Stimulated activated CD8-positive, alpha-beta memory T cell treated with anti-CD3 and anti-CD28 coated beads, Interleukin-15, amount 100 ng/mL, for 4 hours (primary cell): ENCODE results near the gene GSC2.

ENCODE experiments used
- DNase-seq, 2 donors: peaks; one replicate each; pipeline ENCODE4 v3.0.0-alpha.2; 2020; ENCODE audit warnings: low read depth in 2 of 2

GSC2 gene

DNA sequence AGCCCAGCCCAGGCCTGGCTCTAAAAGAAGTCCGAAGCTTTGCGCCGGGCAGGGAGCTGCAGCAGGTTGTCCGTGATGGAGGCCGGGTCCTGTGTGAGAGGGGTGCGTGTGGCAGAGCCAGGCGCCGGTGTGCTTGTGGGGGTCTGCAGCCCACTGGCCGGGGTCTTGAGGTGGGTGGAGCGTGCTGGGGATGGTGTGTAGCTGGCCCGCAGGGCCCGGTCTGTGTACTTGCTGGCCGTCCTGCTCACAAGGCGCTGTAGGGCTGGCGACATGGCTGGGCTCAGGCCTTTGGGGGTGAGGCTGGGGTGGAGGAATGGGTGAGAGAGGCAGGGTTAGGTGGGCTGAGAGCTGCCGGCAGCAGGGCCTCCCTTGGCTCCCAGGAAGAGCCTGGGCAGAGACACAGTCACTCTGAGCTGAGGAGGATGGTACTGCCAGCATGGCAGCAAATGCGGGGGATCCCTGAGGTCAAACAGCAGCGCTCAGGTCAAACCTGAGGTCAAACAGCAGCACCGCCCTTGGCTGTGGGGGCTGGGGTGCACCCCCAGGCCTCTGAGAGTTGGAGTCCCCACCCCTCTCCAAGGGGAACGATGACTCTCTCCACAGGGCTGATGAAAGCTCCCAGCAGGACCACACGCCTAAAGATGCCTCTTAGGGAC is 15.8 kb downstream of the GSC2 start:
- DNase-seq, result no peak

DNA sequence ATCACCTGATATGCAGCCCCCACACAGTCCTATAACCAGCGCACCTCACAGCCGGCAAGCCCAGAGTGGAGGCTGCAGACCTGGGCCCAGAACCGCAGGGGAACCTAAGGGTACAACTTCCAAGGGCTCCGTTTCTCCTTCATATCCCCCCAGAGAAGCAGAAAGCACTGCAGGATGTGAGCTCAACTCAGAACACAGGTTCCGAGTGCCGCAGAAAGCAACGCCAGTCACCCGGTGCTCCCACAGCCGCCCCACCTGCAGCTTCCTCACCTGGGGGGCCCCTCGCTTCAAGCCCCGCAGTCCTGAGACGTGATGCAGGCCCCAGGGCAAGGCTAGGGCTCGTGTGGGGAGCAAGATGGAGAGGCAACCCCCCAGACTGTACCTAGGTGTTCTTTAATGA is 16.5 kb downstream of the GSC2 start:
- DNase-seq, result no peak

GRCh38 chr22:19132693-19133400 is 17.2 kb downstream of the GSC2 start:
- DNase-seq, result no peak

- no peak for DNase-seq
Observed at GRCh38 chr22:19132153-19132552, 17.9 kb downstream of the GSC2 start.

- no peak for DNase-seq
Observed at GRCh38 chr22:19131685-19132015, 18.4 kb downstream of the GSC2 start.

- DNase-seq, result no peak
Observed at GRCh38 chr22:19130959-19131684, 19.0 kb downstream of the GSC2 start, which contains the start of gene TSSK2. TSS of gene TSSK2 (plus strand) at chr22:19131308. CDS start at chr22:19131400, 92 bp downstream.

- DNase-seq, result no peak
Observed at GRCh38 chr22:19129871-19130270, 20.2 kb downstream of the GSC2 start.

DNA sequence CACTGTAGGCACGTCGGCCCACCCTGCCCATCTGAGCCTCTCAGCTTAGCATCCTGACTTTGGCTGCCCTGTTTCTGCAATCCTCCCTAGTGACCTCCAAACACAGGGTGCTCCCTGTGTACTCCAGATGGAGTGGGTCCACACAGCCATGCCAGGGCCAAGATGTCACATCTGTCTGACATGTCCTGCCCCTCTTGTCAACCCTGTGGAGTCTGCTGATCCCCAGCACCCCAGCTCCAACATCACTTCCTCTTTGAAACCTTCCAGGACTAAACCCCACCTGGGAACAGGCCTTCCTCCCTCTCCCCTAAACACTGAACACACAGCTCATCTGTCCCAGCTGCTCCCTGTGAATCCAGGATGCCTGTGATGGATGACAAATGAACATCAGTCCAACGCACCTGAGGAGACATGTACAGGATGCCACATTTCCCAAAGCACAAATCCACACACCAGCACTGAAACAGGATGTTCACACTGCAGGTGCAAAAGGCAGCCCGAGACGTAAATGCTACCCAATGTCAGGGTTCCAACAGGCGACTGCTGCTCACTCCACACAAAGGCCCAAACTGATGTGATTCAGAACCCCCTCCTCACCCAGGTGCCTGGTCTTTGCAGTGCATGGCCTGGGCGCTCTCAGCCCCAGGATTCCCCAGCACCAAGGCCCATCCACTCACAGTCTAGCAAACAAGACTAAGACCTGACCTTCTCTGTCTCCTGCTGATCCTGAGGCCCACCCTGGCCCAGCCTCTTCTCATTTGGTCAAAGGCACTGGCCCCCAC is 21.0 kb downstream of the GSC2 start:
- no peak for DNase-seq

- no peak for DNase-seq
Observed at GRCh38 chr22:19128009-19128401, 22.1 kb downstream of the GSC2 start.

GRCh38 chr22:19127329-19128008 is 22.6 kb downstream of the GSC2 start:
- DNase-seq, result no peak

DNA sequence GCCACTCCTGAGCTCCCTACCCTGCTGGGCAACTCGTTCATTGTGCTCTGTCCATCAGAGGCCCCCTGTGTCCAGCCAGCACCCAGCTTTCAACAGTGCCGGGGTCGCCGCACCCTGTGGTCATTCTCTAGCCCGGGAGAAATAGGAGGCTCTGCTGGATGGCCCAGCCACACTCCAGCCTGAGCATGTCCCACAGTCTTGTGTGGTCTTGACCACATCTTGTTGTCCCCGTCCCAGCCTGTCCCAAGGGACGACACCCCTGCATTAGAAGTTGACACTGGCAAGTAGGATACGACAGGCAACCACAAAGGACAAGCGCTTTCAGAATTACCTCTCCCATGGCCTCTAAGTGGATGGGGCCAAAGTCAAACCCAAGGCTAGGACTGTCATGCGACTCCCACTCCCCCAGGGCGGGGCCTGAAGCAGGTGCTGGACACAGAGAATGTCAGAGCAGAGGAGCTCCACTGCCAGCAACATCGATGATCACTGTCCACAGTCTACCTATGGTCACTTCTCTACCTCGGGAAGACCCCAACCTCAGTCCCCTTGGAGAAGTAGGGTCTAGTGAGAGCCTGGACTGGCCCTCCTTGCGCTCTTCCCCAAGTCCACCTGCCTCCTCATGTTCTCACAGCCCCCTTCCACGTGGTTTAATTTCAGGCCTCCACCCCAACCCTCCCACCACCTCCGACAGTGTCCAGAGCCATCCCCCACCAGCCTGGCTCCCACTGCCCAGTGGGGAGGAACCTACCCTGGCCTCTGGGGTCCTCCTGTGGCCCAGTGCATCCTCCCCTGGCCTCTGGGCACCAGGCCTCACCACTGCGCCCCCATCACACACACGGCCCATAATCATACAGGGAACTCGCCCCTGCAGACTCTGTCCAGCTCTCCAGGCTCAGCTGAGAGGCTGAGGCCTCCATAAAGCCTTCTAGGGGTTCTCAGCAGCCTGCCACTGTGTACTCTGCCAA is 23.5 kb downstream of the GSC2 start:
- no peak for DNase-seq

DNA sequence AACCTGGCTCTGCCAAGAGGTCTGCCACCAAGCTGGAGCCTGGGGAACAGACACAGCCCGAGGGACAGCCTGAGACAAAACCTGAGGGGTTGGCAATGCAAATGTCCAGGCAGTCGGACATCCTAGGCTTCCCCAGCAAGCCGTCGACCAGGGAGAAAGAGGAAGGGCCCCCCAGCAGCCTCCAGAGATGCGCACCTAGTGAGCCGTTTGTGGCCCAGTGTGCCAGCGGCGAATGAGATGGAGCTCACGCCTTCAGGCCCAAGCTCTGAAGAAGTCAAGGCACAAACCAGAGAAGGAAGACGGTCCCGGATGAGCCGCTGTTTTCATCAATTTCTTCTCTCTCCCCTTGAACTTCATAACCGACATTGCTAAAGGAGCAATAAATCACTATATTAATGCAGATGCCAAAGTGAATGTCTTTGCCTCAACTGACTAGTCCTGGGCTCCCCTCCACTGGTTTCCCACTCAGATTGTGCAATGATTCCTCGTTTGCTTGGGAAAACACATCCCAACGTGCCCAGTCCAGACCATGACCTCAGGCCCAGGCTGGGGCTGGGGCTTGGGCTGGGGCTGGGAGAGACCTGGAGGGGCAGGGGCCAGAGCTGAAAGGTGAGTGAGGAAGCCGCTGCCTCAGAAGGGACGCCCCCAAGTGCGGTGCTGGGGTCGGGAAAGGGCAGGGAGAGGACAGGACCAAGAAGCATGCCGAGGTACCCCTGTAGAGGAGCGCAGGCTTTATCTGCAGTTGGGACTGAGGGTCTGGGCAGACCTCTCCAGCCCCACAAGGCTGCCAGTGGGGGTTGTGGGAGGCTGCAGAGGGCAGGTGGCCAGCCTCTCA is 24.4 kb downstream of the GSC2 start:
- DNase-seq, result no peak

DNA sequence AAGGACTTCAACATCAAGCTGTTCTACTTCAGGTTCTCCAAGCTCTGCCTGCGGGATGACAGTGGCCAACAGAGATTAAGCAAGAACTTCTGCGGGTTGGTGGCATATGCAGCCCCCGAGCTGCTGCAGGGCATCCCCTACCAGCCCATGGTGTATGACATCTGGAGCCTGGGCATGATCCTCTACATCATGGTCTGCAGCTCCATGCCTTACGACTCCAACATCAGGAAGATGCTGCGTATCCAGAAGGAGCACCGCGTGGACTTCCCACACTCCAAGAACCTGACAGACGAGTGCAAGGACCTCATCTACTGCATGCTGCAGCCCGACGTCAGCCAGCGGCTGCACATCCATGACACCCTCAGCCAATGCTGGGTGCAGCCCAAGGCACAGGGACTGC is 25.1 kb downstream of the GSC2 start:
- no peak for DNase-seq

GRCh38 chr22:19124377-19124776 is 25.7 kb downstream of the GSC2 start:
- no peak for DNase-seq

DNA sequence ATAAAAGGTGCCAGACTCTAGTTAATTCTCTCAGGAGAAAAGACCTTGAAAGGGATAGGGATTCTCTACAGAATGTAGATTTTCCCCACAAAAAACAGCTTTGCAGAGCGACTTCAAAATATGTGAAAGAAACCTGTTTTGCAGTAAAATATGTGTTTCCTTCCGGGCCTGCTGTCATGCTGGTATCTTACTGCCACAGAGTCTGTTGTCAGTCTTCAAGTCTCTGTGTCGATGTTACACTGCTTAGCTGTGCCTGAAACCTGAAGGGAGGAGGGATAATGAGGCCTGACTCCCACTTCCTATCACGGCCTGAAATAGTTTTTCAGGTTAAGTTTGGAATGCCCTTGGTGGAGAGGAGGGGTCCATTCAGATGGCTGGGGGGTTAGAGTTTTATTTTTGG is 26.2 kb downstream of the GSC2 start:
- DNase-seq, result no peak

GRCh38 chr22:19122752-19123492 is 27.2 kb downstream of the GSC2 start:
- no peak for DNase-seq

DNA sequence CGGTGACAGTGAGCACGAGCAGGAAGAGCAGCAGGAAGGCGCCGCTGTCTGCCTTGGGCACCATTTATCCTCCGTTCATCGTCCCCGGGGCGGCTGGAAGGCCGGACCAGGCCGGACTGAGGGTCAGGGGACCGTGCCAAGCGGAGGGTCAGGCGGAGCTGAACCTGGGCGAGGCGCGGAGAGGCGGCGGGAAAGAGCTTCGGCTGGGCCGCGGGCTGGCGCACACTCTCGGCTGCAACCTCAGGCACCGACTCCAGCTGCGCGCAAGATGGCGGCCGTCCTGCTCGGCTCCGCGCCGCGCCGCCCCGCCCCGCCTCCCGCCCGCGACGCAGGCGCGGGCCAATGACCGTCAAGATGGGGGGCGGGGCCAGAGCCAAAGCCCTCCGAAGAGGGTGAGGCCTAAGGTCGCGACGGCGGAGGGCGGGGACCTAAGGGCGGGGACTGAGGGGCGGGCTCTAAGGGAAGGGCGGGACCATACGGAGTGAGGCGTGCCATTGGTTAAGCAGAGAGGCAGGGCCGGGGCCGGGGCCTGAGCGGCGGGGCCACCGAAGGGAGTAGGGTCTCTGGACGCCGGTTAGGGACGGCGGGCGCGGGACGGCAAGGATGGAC is 27.8 kb downstream of the GSC2 start, which contains the start of gene DGCR2:
DGCR2 (minus strand) TSS at position 270 of the 609 bp plus-strand sequence; CDS start at position 64, 206 bp downstream.
- DNase-seq, result peak; percentile 88 to 90

- DNase-seq, result peak in 1 of 2 donors; percentile 4
Observed at GRCh38 chr22:19121631-19122142, 28.4 kb downstream of the GSC2 start.
